Heart right ventricle (tissue), 16 donors: Measurements from ENCODE around the gene CERK. TPM values are rescaled to one million over a fixed set of nuclear protein-coding genes. Genes with fewer than 3 reads are reported as not detected.
A peak's percentile ranks its signal among the peaks of the same experiment; 100 is the strongest.

Experiments used
- ATAC-seq, 8 donors: fragments of 200-7000 bp; cut with Tn5 transposase; one replicate each; pipeline ENCODE4 v1.9.1; 2020; ENCODE audit warnings: mild to moderate bottlenecking in 8 of 8, moderate library complexity in 8 of 8, moderate number of reproducible peaks in 1 of 8
- DNase-seq, 2 donors: peaks; one replicate each; pipeline ENCODE4 v3.0.0-alpha.2; 2020
- H3K27ac ChIP-seq, 10 donors: fragments of 200-600 bp; sonication (generic) in 2 of 10; one replicate each; pipeline versions ENCODE4 v1.5.0 to v1.8.0; 2020 to 2022; ENCODE audit warnings: mild to moderate bottlenecking in 3 of 10
- H3K27me3 ChIP-seq, 7 donors: fragments of 200-600 bp; one replicate each; pipeline ENCODE4 v1.8.0; 2021 to 2022; ENCODE audit warnings: mild to moderate bottlenecking in 2 of 7
- H3K36me3 ChIP-seq, 9 donors: fragments of 200-600 bp; sonication (generic) in 1 of 9; one replicate each; pipeline versions ENCODE4 v1.5.0 to v1.8.0; 2020 to 2022; ENCODE audit warnings: mild to moderate bottlenecking in 2 of 9
- H3K4me1 ChIP-seq, 9 donors: fragments of 200-600 bp; sonication (generic) in 1 of 9; one replicate each; pipeline versions ENCODE4 v1.5.0 to v1.8.0; 2020 to 2022; ENCODE audit warnings: mild to moderate bottlenecking in 4 of 9
- H3K4me3 ChIP-seq, 10 donors: fragments of 200-600 bp; sonication (generic) in 2 of 10; one replicate each; pipeline versions ENCODE4 v1.5.0 to v1.8.0; 2020 to 2022; ENCODE audit warnings: mild to moderate bottlenecking in 7 of 10, moderate library complexity in 2 of 10
- H3K9me3 ChIP-seq, 11 donors: fragments of 200-600 bp in 10 of 11; sonication (generic) in 2 of 11; one replicate each; pipeline versions ENCODE4 v1.5.0 to v1.8.0; 2013 to 2022; ENCODE audit warnings: mild to moderate bottlenecking in 2 of 11, control low read depth in 1 of 11, moderate library complexity in 1 of 11
- CTCF ChIP-seq, 9 donors: fragments of 200-600 bp; sonication (generic) in 2 of 9; IDR thresholded peaks; one replicate each; pipeline versions ENCODE4 v1.5.0 to v1.8.0; 2021 to 2022; ENCODE audit warnings: antibody characterized with exemption in 9 of 9, mild to moderate bottlenecking in 5 of 9, moderate library complexity in 1 of 9
- WGBS, 2 donors: extraction: QIAGEN DNeasy Blood & Tissue Kit; methylation state at CpG; one replicate each; pipeline ENCODE4 v1.1.7; 2013; ENCODE audit warnings: inconsistent platforms in 1 of 2; 5-methylcytosine and 5-hydroxymethylcytosine counted together
- intact Hi-C, 10 donors: fragments of 100-400 bp; cut with DNase I; formaldehyde crosslinking; loops; one replicate each; pipeline versions ENCODE4 v1.11.1 to v1.14.2; 2022
- polyA plus RNA-seq, 2 donors: library from polyadenylated mRNA; stranded (reverse); fragments of 200-250 nt; gene quantifications; one replicate each; pipeline ENCODE4 v1.2.3, GENCODE V29; 2013
- total RNA-seq, 10 donors: library from RNA; stranded (reverse); fragmentation: NEBNext Ultra II Directional in 3 of 10; extraction: Animal tissue kit (Norgen Biotek cat#: 25700) in 3 of 10; gene quantifications; one replicate each; pipeline versions ENCODE4 v1.2.1 to v1.2.4, GENCODE V29; 2021 to 2023
- donor health status: Arrhythmogenic right ventricular cardiomyopathy.
- donor health status: ischemic (EF 13 %, LVEDD 7.1; RV severe dilation, severe dysfunction).
- donor health status: healthy with polysubstance abuse.
- donor health status: DM: no; HTN: yes; CAD: no.
- donor health status: DM: no; HTN: no; CAD: no.
- donor health status: ischemic (EF 25% LVEDD 6.9; RV normal size, moderate dysfunction).
- donor health status: ischemic (EF 25% LVEDD 5.7; RV mildly dilated, moderate dysfunction).
- donor health status: healthy.
- donor health status: DM: yes; HTN: yes; CAD: no.
- donor health status: Ischemic cardiomyopathy.
- donor health status: ischemic (EF 35%, LVEDD 5.7; RV mildly dilated, moderate dysfunction).
- donor health status: nonischemic (EF 11% LVEDD 7.7; RV severe dilation, severe dysfunction).
- donor health status: DM: yes; HTN: yes; CAD: no.
- donor health status: PGD.
- donor health status: ischemic (EF 29% LVEDD 5.4; RV normal size, mild dysfunction).
- donor health status: nonischemic (EF 23%, LVEDD 6.1; RV moderate dilation, normal function).

CERK gene
- total and polyA plus RNA-seq, 12 donors = 21.5 to 97.0 (median 66.2) TPM

- H3K27me3 ChIP-seq = no peaks in the 10 kb centered on the region
- DNase-seq (peak in 1 of 2 donors; percentile 13), ATAC-seq (peak in 2 of 8 donors; percentile 8 to 10)
- WGBS, 2 donors = 64 to 73% methylated on average over 14 to 15 of the region's 15 CpGs
- H3K9me3 ChIP-seq = no peaks in the 10 kb centered on the region
- H3K36me3 ChIP-seq = peaks cover 0 to 82% (median 35%) of the 10 kb centered on the region in 9 donors
- intact Hi-C loops = loop anchor here in 7 of 10 donors (5.0 to 10.0 kb wide), 5 partner anchors 40 to 332 kb away; no protein-coding TSS in a partner anchor
- peaks cover 25 to 72% (median 55%) of the 10 kb centered on the region in 9 donors for H3K4me1 ChIP-seq
- no peak overlapping the region for H3K4me3 ChIP-seq
- H3K27ac ChIP-seq = peak overlapping the region; percentile 10 to 91 (median 82)
- no peak for TF ChIP-seq CTCF (IDR thresholded peaks at IDR 0.05)
Measured at GRCh38 chr22:46687048-46687444, 51.0 kb downstream of the CERK start.

- no peaks in the 10 kb centered on the region for H3K27me3 ChIP-seq
- peaks cover 25 to 72% (median 55%) of the 10 kb centered on the region in 9 donors for H3K4me1 ChIP-seq
- H3K27ac ChIP-seq = peak overlapping the region; percentile 36 to 91 (median 82)
- WGBS, 2 donors = 42 to 55% methylated on average over 33 of the region's 33 CpGs
- H3K9me3 ChIP-seq = no peaks in the 10 kb centered on the region
- peak; percentile 53 to 67 for DNase-seq
- H3K4me3 ChIP-seq = no peak overlapping the region
- TF ChIP-seq CTCF (IDR thresholded peaks at IDR 0.05) = no peak
- ATAC-seq = peak; percentile 22 to 76 (median 62)
- intact Hi-C loops = loop anchor here in 7 of 10 donors (5.0 to 10.0 kb wide), 5 partner anchors 41 to 332 kb away; no protein-coding TSS in a partner anchor
- H3K36me3 ChIP-seq = peaks cover 0 to 77% (median 29%) of the 10 kb centered on the region in 9 donors
Measured at GRCh38 chr22:46686221-46687047, 51.6 kb downstream of the CERK start.

- Histone ChIP-seq H3K4me3 (no peak overlapping the region), H3K27ac (peak overlapping the region; percentile 36 to 91 (median 82)), H3K9me3 (no peaks in the 10 kb centered on the region), H3K36me3 (peaks cover 0 to 60% (median 16%) of the 10 kb centered on the region in 9 donors), H3K27me3 (no peaks in the 10 kb centered on the region), H3K4me1 (peaks cover 25 to 73% (median 54%) of the 10 kb centered on the region in 9 donors)
- intact Hi-C loops = loop anchor here in 7 of 10 donors (5.0 to 10.0 kb wide), 6 partner anchors 43 to 330 kb away; no protein-coding TSS in a partner anchor
- TF ChIP-seq CTCF (IDR thresholded peaks at IDR 0.05) = no peak
- peak in 7 of 8 donors; percentile 40 to 73 (median 57) for ATAC-seq
- WGBS, 2 donors = 50 to 56% methylated on average over 10 of the region's 10 CpGs
- DNase-seq = peak; percentile 35 to 57
Measured at GRCh38 chr22:46684706-46685105, 53.3 kb downstream of the CERK start.

GRCh38 chr22:46682011-46682731 lies 55.9 kb downstream of the CERK start:
- TF ChIP-seq CTCF (IDR thresholded peaks at IDR 0.05) = no peak
- no peak for ATAC-seq
- Histone ChIP-seq H3K27ac (peak overlapping the region in 1 of 10 donors; percentile 91), H3K4me3 (no peak overlapping the region), H3K9me3 (no peaks in the 10 kb centered on the region), H3K4me1 (peaks cover 15 to 70% (median 52%) of the 10 kb centered on the region in 9 donors), H3K36me3 (peaks cover 0 to 53% (median 7%) of the 10 kb centered on the region in 9 donors), H3K27me3 (no peaks in the 10 kb centered on the region)
- intact Hi-C loops = loop anchor here in 3 of 10 donors (5.0 to 10.0 kb wide), 3 partner anchors 117 to 327 kb away; no protein-coding TSS in a partner anchor
- DNase-seq = peak in 1 of 2 donors; percentile 12
- 87 to 89% methylated on average over 19 of the region's 19 CpGs for WGBS, 2 donors
